Thyroid gland (tissue), 4 donors: ENCODE results near the gene MEP1A.

ENCODE experiments used
- POLR2A ChIP-seq, 2 donors: fragments of 450-650 bp; IDR thresholded peaks; one replicate each; pipeline ENCODE4 v1.6.1; 2017; ENCODE audit warnings: antibody characterized with exemption in 2 of 2, mild to moderate bottlenecking in 2 of 2, moderate library complexity in 1 of 2
- TF ChIP-seq, protein P1 (sequence below), 6 experiments: fragments of 200-600 bp in 3 of 6; fragments of 450-650 bp in 3 of 6; sonication (generic) in 3 of 6; IDR thresholded peaks; one replicate each; pipeline ENCODE4 v1.5.1; 2016 to 2019; ENCODE audit warnings: antibody characterized with exemption in 6 of 6, mild to moderate bottlenecking in 2 of 6, inconsistent platforms in 1 of 6, moderate library complexity in 1 of 6

DNA sequence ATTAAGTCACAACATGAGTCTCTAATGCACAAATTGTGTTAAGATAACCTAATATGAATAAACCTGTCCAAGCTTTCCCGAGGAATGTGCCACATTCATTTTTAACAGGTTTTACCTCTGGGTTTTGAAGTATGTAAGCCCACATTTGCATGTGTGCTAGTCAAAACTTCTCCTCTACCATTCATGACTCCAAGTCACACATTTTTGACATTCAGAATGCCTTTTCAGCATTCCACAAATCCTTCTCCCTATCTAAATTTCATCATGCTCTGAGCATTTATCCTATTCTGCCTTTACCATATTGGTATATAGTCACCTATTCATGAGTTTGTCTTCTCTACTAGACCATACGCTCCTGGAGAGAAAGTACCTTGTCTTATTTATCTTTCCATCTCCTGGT lies 72.0 kb downstream of the MEP1A start:
- TF ChIP-seq, protein P1, sequence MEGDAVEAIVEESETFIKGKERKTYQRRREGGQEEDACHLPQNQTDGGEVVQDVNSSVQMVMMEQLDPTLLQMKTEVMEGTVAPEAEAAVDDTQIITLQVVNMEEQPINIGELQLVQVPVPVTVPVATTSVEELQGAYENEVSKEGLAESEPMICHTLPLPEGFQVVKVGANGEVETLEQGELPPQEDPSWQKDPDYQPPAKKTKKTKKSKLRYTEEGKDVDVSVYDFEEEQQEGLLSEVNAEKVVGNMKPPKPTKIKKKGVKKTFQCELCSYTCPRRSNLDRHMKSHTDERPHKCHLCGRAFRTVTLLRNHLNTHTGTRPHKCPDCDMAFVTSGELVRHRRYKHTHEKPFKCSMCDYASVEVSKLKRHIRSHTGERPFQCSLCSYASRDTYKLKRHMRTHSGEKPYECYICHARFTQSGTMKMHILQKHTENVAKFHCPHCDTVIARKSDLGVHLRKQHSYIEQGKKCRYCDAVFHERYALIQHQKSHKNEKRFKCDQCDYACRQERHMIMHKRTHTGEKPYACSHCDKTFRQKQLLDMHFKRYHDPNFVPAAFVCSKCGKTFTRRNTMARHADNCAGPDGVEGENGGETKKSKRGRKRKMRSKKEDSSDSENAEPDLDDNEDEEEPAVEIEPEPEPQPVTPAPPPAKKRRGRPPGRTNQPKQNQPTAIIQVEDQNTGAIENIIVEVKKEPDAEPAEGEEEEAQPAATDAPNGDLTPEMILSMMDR (IDR thresholded peaks at IDR 0.05), result no peak
- no peak for TF ChIP-seq POLR2A (IDR thresholded peaks at IDR 0.05)
